Measurements from ENCODE around the gene LMO1.

The LMO1 gene

DNA sequence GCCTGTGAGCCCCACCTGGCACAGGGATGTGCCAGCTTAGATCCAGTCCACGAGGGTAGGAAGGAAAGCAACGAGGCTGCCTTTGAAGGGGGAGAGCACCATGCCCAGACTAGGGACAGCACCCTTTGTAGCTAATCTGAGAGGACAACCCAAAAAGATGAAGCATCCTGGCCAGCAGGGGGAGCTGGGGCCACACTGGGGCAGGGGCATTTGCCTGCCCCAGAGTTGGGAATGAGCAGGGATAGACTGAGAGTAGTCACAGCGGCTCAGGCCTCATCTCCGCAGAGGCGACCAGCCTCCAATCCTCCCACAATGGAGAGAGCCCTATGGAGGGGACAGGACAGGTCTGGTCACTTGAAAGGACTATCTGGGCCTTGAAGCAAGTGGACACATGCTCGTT is 16.4 kb downstream of the LMO1 start:
- Histone ChIP-seq H3K9me3 (ENCODE audit: control insufficient read depth, insufficient read depth, low read length) (no peaks in the 10 kb centered on the region), H3K27me3 (ENCODE audit: control insufficient read depth, insufficient read depth, low read length) (no peaks in the 10 kb centered on the region), H3K4me3 (ENCODE audit: low read length) (no peak overlapping the region), H3K36me3 (ENCODE audit: control insufficient read depth, insufficient read depth, low read length) (no peaks in the 10 kb centered on the region; the same call in 1 of the 2 replicates), H3K27ac (ENCODE audit: low read length) (no peak overlapping the region), H3K4me1 (ENCODE audit: control insufficient read depth, insufficient read depth, low read length) (peaks cover 7% of the 10 kb centered on the region)
- WGBS (ENCODE audit: insufficient coverage, insufficient read length) = no CpG with 5 or more reads among the region's 6 CpGs
- DNase-seq (ENCODE audit: low read depth, low spot score) = no peak

GRCh38 chr11:8243458-8243857 is 20.2 kb downstream of the LMO1 start:
- no CpG with 5 or more reads among the region's 5 CpGs for WGBS (ENCODE audit: insufficient coverage, insufficient read length)

GRCh38 chr11:8242499-8243280 is 21.0 kb downstream of the LMO1 start:
- no CpG with 5 or more reads among the region's 19 CpGs for WGBS (ENCODE audit: insufficient coverage, insufficient read length)
- no peak overlapping the region for H3K4me3 ChIP-seq (ENCODE audit: low read length)
- DNase-seq (ENCODE audit: low read depth, low spot score) = no peak

More at GRCh38 chr11:8243458-8243857, 20.2 kb downstream of the LMO1 start:
- Histone ChIP-seq H3K27ac (ENCODE audit: low read length) (no peak overlapping the region), H3K4me1 (ENCODE audit: control insufficient read depth, insufficient read depth, low read length) (peaks cover 11% of the 10 kb centered on the region), H3K9me3 (ENCODE audit: control insufficient read depth, insufficient read depth, low read length) (no peaks in the 10 kb centered on the region), H3K4me3 (ENCODE audit: low read length) (no peak overlapping the region), H3K27me3 (ENCODE audit: control insufficient read depth, insufficient read depth, low read length) (no peaks in the 10 kb centered on the region), H3K36me3 (ENCODE audit: control insufficient read depth, insufficient read depth, low read length) (no peaks in the 10 kb centered on the region; the same call in 1 of the 2 replicates)
- DNase-seq (ENCODE audit: low read depth, low spot score) = no peak

GRCh38 chr11:8242118-8242475 is 21.6 kb downstream of the LMO1 start:
- no peaks in the 10 kb centered on the region; the same call in 1 of the 2 replicates for H3K36me3 ChIP-seq (ENCODE audit: control insufficient read depth, insufficient read depth, low read length)
- H3K4me1 ChIP-seq (ENCODE audit: control insufficient read depth, insufficient read depth, low read length) = peaks cover 11% of the 10 kb centered on the region
- no peak for DNase-seq (ENCODE audit: low read depth, low spot score)
- no peaks in the 10 kb centered on the region for H3K9me3 ChIP-seq (ENCODE audit: control insufficient read depth, insufficient read depth, low read length)
- no peaks in the 10 kb centered on the region for H3K27me3 ChIP-seq (ENCODE audit: control insufficient read depth, insufficient read depth, low read length)
- no peak overlapping the region for H3K27ac ChIP-seq (ENCODE audit: low read length)
- H3K4me3 ChIP-seq (ENCODE audit: low read length) = no peak overlapping the region
- no CpG with 5 or more reads among the region's 3 CpGs for WGBS (ENCODE audit: insufficient coverage, insufficient read length)

More at GRCh38 chr11:8242499-8243280, 21.0 kb downstream of the LMO1 start:
- Histone ChIP-seq H3K27ac (ENCODE audit: low read length) (no peak overlapping the region), H3K9me3 (ENCODE audit: control insufficient read depth, insufficient read depth, low read length) (no peaks in the 10 kb centered on the region), H3K27me3 (ENCODE audit: control insufficient read depth, insufficient read depth, low read length) (no peaks in the 10 kb centered on the region), H3K36me3 (ENCODE audit: control insufficient read depth, insufficient read depth, low read length) (no peaks in the 10 kb centered on the region; the same call in 1 of the 2 replicates), H3K4me1 (ENCODE audit: control insufficient read depth, insufficient read depth, low read length) (peaks cover 11% of the 10 kb centered on the region)

DNA sequence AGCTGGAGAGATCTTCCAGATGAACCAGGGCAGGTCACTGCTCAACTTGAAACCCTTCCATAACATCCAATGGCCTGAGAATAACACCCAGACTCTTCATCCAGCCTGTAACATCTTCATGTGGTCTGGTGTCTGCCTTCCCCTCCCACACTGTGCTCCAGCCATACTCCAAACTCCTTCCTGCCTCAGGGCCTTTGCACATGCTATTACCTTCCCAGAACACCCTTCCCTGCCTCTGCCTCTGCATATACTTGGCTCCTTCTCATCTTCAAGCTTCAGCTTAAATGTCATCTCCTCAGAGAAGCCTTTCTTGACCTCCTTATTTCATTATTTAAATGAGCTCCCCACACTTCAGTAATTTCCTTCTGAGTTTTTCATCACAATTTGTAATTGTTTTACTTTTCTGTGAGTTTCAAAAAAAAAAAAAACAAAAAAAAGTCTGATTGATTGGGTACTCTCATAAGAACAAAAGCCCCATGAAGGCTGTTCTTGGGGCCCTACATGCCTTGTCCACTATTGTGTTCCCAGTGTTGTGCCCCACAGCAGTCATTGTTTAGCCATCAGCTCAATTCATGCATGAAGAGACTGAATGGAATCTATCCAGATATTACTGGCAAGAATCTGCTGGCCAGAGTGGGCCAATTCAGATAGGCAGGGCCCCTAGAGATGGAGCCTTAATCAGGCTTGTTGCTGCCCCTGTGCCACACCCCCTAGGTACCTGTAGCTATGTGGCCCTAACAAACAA is 22.1 kb downstream of the LMO1 start:
- Histone ChIP-seq H3K36me3 (ENCODE audit: control insufficient read depth, insufficient read depth, low read length) (no peaks in the 10 kb centered on the region; the same call in 1 of the 2 replicates), H3K9me3 (ENCODE audit: control insufficient read depth, insufficient read depth, low read length) (no peaks in the 10 kb centered on the region), H3K27ac (ENCODE audit: low read length) (no peak overlapping the region), H3K4me3 (ENCODE audit: low read length) (no peak overlapping the region), H3K27me3 (ENCODE audit: control insufficient read depth, insufficient read depth, low read length) (no peaks in the 10 kb centered on the region), H3K4me1 (ENCODE audit: control insufficient read depth, insufficient read depth, low read length) (peaks cover 11% of the 10 kb centered on the region)
- no peak for DNase-seq (ENCODE audit: low read depth, low spot score)

- no peaks in the 10 kb centered on the region for H3K27me3 ChIP-seq (ENCODE audit: control insufficient read depth, insufficient read depth, low read length)
- no peaks in the 10 kb centered on the region; the same call in 1 of the 2 replicates for H3K36me3 ChIP-seq (ENCODE audit: control insufficient read depth, insufficient read depth, low read length)
- no peak overlapping the region for H3K4me3 ChIP-seq (ENCODE audit: low read length)
- no CpG with 5 or more reads among the region's 6 CpGs for WGBS (ENCODE audit: insufficient coverage, insufficient read length)
- no peak overlapping the region for H3K27ac ChIP-seq (ENCODE audit: low read length)
- no peak for DNase-seq (ENCODE audit: low read depth, low spot score)
- H3K4me1 ChIP-seq (ENCODE audit: control insufficient read depth, insufficient read depth, low read length) = peaks cover 11% of the 10 kb centered on the region
- no peaks in the 10 kb centered on the region for H3K9me3 ChIP-seq (ENCODE audit: control insufficient read depth, insufficient read depth, low read length)
Measured at GRCh38 chr11:8239536-8240228, 24.0 kb downstream of the LMO1 start.

DNA sequence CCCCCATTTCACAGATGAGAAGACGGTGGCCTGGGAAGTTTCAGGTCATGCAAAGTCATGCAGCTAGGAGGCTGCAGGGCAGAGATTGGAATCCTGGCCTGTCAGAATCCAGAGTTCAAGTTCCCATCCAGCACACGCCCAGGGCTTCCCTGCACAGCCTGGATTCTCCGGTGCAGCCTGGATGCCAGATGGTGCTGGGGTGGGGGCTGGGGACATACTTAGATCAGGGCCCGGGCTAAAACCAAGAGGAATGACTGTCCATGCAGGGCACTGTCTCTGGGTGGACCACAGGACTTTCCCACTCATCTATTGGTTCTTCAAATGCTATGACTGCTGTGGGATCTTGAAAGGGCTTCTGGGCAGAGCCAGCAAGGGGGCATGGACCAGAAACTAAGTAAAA is 24.6 kb downstream of the LMO1 start:
- Histone ChIP-seq H3K4me1 (ENCODE audit: control insufficient read depth, insufficient read depth, low read length) (peaks cover 11% of the 10 kb centered on the region), H3K9me3 (ENCODE audit: control insufficient read depth, insufficient read depth, low read length) (no peaks in the 10 kb centered on the region), H3K36me3 (ENCODE audit: control insufficient read depth, insufficient read depth, low read length) (no peaks in the 10 kb centered on the region; the same call in 1 of the 2 replicates), H3K27ac (ENCODE audit: low read length) (no peak overlapping the region), H3K27me3 (ENCODE audit: control insufficient read depth, insufficient read depth, low read length) (no peaks in the 10 kb centered on the region), H3K4me3 (ENCODE audit: low read length) (no peak overlapping the region)
- DNase-seq (ENCODE audit: low read depth, low spot score) = no peak
- WGBS (ENCODE audit: insufficient coverage, insufficient read length) = no CpG with 5 or more reads among the region's 4 CpGs

GRCh38 chr11:8237453-8237852 is 26.2 kb downstream of the LMO1 start:
- Histone ChIP-seq H3K9me3 (ENCODE audit: control insufficient read depth, insufficient read depth, low read length) (no peaks in the 10 kb centered on the region), H3K4me1 (ENCODE audit: control insufficient read depth, insufficient read depth, low read length) (peaks cover 4% of the 10 kb centered on the region), H3K27ac (ENCODE audit: low read length) (no peak overlapping the region), H3K36me3 (ENCODE audit: control insufficient read depth, insufficient read depth, low read length) (no peaks in the 10 kb centered on the region; the same call in 1 of the 2 replicates), H3K4me3 (ENCODE audit: low read length) (no peak overlapping the region), H3K27me3 (ENCODE audit: control insufficient read depth, insufficient read depth, low read length) (no peaks in the 10 kb centered on the region)
- no peak for DNase-seq (ENCODE audit: low read depth, low spot score)
- no CpG with 5 or more reads among the region's 10 CpGs for WGBS (ENCODE audit: insufficient coverage, insufficient read length)

- no CpG with 5 or more reads among the region's 4 CpGs for WGBS (ENCODE audit: insufficient coverage, insufficient read length)
- Histone ChIP-seq H3K27me3 (ENCODE audit: control insufficient read depth, insufficient read depth, low read length) (no peaks in the 10 kb centered on the region), H3K27ac (ENCODE audit: low read length) (no peak overlapping the region), H3K9me3 (ENCODE audit: control insufficient read depth, insufficient read depth, low read length) (no peaks in the 10 kb centered on the region), H3K4me3 (ENCODE audit: low read length) (no peak overlapping the region), H3K4me1 (ENCODE audit: control insufficient read depth, insufficient read depth, low read length) (peaks cover 2% of the 10 kb centered on the region; the same call in 1 of the 2 replicates), H3K36me3 (ENCODE audit: control insufficient read depth, insufficient read depth, low read length) (no peaks in the 10 kb centered on the region)
- DNase-seq (ENCODE audit: low read depth, low spot score) = no peak
Measured at GRCh38 chr11:8235925-8236324, 27.8 kb downstream of the LMO1 start.

DNA sequence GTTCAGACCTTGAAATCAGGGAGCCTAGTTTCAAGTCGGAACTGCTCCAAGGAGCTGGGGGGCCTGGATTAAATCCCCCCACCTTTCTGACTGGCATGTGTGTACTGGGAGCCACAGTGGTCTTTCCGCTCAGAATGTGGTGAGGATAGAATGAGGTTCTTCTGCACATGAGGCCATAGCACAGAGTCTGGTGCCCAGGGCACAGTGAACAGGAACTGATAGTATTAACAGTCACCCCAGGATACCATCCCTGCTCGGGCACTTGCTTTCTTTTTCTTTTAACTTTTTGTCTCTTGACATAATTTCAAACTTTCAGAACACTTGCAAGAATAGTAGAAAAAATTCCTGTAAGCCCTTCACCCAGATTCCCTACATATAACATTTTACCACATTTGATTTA is 28.8 kb downstream of the LMO1 start:
- Histone ChIP-seq H3K4me1 (ENCODE audit: control insufficient read depth, insufficient read depth, low read length) (0 out of 2 replicates have a peak, but pooled peaks cover 1% of the 10 kb centered on the region), H3K4me3 (ENCODE audit: low read length) (no peak overlapping the region), H3K27me3 (ENCODE audit: control insufficient read depth, insufficient read depth, low read length) (no peaks in the 10 kb centered on the region), H3K9me3 (ENCODE audit: control insufficient read depth, insufficient read depth, low read length) (no peaks in the 10 kb centered on the region), H3K36me3 (ENCODE audit: control insufficient read depth, insufficient read depth, low read length) (no peaks in the 10 kb centered on the region), H3K27ac (ENCODE audit: low read length) (no peak overlapping the region)
- no peak for DNase-seq (ENCODE audit: low read depth, low spot score)
- WGBS (ENCODE audit: insufficient coverage, insufficient read length) = no CpG with 5 or more reads among the region's 3 CpGs
